Astrocyte (in vitro differentiated cells and primary cell): Measurements from ENCODE around the gene TMEM132A. TPM values are rescaled to one million over a fixed set of nuclear protein-coding genes. Genes with fewer than 3 reads are reported as not detected.

Experiments used
- DNase-seq: peaks from one replicate; pipeline ENCODE4 v3.0.0-alpha.2; 2010; ENCODE audit warnings: low read depth
- FAIRE-seq: peaks from 2 replicates; lab custom pipeline; 2011; peaks lifted over from hg19 to GRCh38; lab: Jason Lieb, UNC
- H2AFZ ChIP-seq: 2 replicates; pipeline ENCODE4 v1.6.0; 2012; ENCODE audit warnings: low read depth, low read length, inconsistent platforms
- H3K27ac ChIP-seq: 2 replicates; pipeline ENCODE4 v1.5.1; 2011; ENCODE audit warnings: low read depth, low read length, inconsistent platforms
- H3K27me3 ChIP-seq: 2 replicates; pipeline ENCODE4 v1.6.0; 2011; ENCODE audit warnings: low read length, inconsistent platforms; ENCODE audit not compliant: insufficient read depth
- H3K36me3 ChIP-seq: 2 replicates; pipeline ENCODE4 v1.5.1; 2011; ENCODE audit warnings: low read length, inconsistent platforms; ENCODE audit not compliant: insufficient read depth
- H3K4me1 ChIP-seq: 2 replicates; pipeline ENCODE4 v1.5.1; 2011; ENCODE audit warnings: low read length, inconsistent platforms; ENCODE audit not compliant: insufficient read depth
- H3K4me2 ChIP-seq: 2 replicates; pipeline ENCODE4 v1.6.0; 2012; ENCODE audit warnings: low read length, inconsistent platforms
- H3K4me3 ChIP-seq: 2 replicates; pipeline ENCODE4 v1.5.1; 2011; ENCODE audit warnings: low read depth, mild to moderate bottlenecking, low read length, inconsistent platforms; ENCODE audit not compliant: insufficient read depth
- H3K79me2 ChIP-seq: 2 replicates; pipeline ENCODE4 v1.6.0; 2012; ENCODE audit warnings: mild to moderate bottlenecking, low read length, inconsistent platforms; ENCODE audit not compliant: insufficient read depth
- H3K9ac ChIP-seq: 2 replicates; pipeline ENCODE4 v1.6.0; 2012; ENCODE audit warnings: mild to moderate bottlenecking, low read length, inconsistent platforms
- H3K9me3 ChIP-seq: 2 replicates; pipeline ENCODE4 v1.5.1; 2012; ENCODE audit warnings: low read depth, mild to moderate bottlenecking, low read length, inconsistent platforms; ENCODE audit not compliant: insufficient read depth
- H4K20me1 ChIP-seq: 2 replicates; pipeline ENCODE4 v1.6.0; 2012; ENCODE audit warnings: low read length, inconsistent platforms; ENCODE audit not compliant: insufficient read depth
- H3K27ac Mint-ChIP-seq: one replicate; pipeline ENCODE4 v1.8.0; 2021; ENCODE audit warnings: mild to moderate bottlenecking, mixed read lengths; ENCODE audit not compliant: unreplicated experiment
- H3K27me3 Mint-ChIP-seq: one replicate; pipeline ENCODE4 v1.8.0; 2021; ENCODE audit warnings: low read depth, mixed read lengths; ENCODE audit not compliant: unreplicated experiment
- H3K36me3 Mint-ChIP-seq: one replicate; pipeline ENCODE4 v1.8.0; 2021; ENCODE audit warnings: low read depth, mixed read lengths; ENCODE audit not compliant: unreplicated experiment
- H3K4me1 Mint-ChIP-seq: one replicate; pipeline ENCODE4 v1.8.0; 2021; ENCODE audit warnings: low read depth, mixed read lengths; ENCODE audit not compliant: unreplicated experiment
- H3K4me3 Mint-ChIP-seq: one replicate; pipeline ENCODE4 v1.8.0; 2021; ENCODE audit warnings: mild to moderate bottlenecking, moderate library complexity, mixed read lengths; ENCODE audit not compliant: unreplicated experiment
- H3K9me3 Mint-ChIP-seq: one replicate; pipeline ENCODE4 v1.8.0; 2021; ENCODE audit warnings: mild to moderate bottlenecking, mixed read lengths; ENCODE audit not compliant: unreplicated experiment
- CTCF ChIP-seq: IDR thresholded peaks from 2 replicates; pipeline ENCODE4 v1.5.1; 2011; ENCODE audit warnings: low read depth, mild to moderate bottlenecking, inconsistent platforms, low read length, moderate library complexity; ENCODE audit not compliant: insufficient read depth
- EZH2 ChIP-seq: IDR thresholded peaks from 2 replicates; pipeline ENCODE4 v1.6.1; 2012; ENCODE audit warnings: mild to moderate bottlenecking, low read length, inconsistent platforms; ENCODE audit not compliant: insufficient read depth
- total RNA-seq: library from RNA; stranded (reverse); gene quantifications from 2 replicates; pipeline ENCODE4 v1.2.1, GENCODE V29; 2021

The TMEM132A gene
- total RNA-seq, 1 donor from 2014 or later = 117 TPM

DNA sequence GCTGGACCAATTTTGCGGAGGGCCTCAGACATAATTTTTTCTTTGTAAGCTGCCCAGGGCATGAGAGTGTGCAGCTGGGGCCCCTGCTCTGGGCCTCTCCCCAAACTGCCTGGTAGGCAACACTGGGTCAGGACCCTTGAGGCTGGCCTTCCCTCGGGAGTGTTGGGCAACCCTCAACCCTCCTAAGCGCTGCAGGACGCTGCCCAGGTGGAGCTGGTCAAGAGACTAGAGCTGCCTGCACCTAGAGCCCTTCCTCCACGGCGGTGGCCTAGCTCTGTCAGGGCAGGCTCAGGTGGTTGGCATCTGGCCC, 505 bp upstream of the TMEM132A start:
- peak overlapping the region; percentile 75 for H3K4me3 Mint-ChIP-seq
- H3K36me3 ChIP-seq = peaks cover 15% of the 10 kb centered on the region
- no peak overlapping the region for H3K27ac Mint-ChIP-seq
- H3K27me3 Mint-ChIP-seq = no peaks in the 10 kb centered on the region
- H3K4me2 ChIP-seq = peak overlapping the region; percentile 95
- TF ChIP-seq EZH2 = no peak
- no peak for TF ChIP-seq CTCF
- peaks cover 29% of the 10 kb centered on the region for H3K4me1 ChIP-seq
- peak overlapping the region; percentile 67 for H3K4me3 ChIP-seq
- FAIRE-seq (no peak), DNase-seq (no peak)
- H2AFZ ChIP-seq = peak overlapping the region; percentile 57
- H3K36me3 Mint-ChIP-seq = peaks cover 24% of the 10 kb centered on the region
- H3K27ac ChIP-seq = no peak overlapping the region
- peaks cover 38% of the 10 kb centered on the region for H4K20me1 ChIP-seq
- no peaks in the 10 kb centered on the region for H3K27me3 ChIP-seq
- peaks cover 1% of the 10 kb centered on the region for H3K9me3 Mint-ChIP-seq
- H3K79me2 ChIP-seq = peaks cover 18% of the 10 kb centered on the region
- peak overlapping the region; percentile 83 for H3K9ac ChIP-seq
- no peaks in the 10 kb centered on the region for H3K9me3 ChIP-seq
- H3K4me1 Mint-ChIP-seq = peaks cover 18% of the 10 kb centered on the region

DNA sequence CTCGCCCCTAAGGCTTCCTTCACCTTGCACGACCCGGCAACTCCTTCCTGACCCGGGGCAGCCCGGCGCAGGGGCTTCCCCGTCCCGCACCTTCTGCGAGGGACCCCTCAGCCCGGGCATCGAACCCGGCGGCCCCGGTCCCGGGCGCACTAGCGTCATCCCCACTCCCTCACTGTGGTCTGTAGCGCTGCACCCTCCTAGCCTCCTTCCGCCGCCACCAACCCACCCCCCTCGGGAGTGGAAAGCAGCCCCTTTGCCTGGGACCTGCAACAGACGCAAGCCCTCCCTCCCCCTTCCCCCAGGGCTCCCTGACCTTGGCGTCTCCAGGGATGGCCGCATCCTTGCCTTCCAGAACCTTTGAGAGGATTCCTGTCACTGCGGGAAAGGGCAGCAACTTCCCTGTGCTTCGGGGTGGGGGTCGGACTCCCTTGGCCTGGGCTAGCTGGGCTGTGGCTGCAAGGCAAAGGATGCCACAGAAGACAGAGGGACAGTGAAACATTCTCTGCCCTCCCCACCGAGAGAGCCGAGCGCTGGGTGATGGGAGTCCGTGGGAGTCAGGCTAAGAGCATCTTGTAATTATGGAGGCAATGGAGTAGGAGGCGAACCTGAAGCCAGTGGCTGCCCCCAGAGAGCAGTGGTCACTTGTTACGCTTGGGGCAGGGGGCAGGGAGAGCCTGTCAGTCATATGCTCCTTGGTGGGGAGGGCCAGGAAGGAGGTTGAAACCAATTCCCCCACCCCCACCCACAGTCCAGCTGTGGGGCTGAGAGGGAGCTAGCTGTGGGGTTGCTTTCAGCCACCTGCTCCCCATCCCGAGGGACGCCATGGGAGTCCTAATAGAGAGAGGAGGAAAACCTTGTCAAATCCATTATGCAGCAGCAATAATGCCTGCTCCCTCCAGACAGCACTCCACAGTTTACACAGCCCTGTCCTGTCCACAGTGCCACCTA, 920 bp downstream of the TMEM132A start:
- H3K9me3 ChIP-seq = no peaks in the 10 kb centered on the region
- FAIRE-seq (no peak), DNase-seq (no peak)
- H3K4me2 ChIP-seq = peak overlapping the region; percentile 95
- peaks cover 27% of the 10 kb centered on the region for H3K36me3 Mint-ChIP-seq
- H3K36me3 ChIP-seq = peaks cover 12% of the 10 kb centered on the region
- peak overlapping the region; percentile 57 for H2AFZ ChIP-seq
- H3K27ac Mint-ChIP-seq = peak overlapping the region; percentile 58
- H3K27me3 ChIP-seq = no peaks in the 10 kb centered on the region
- H3K9me3 Mint-ChIP-seq = peaks cover 1% of the 10 kb centered on the region
- peaks cover 19% of the 10 kb centered on the region for H3K4me1 ChIP-seq
- peaks cover 27% of the 10 kb centered on the region for H4K20me1 ChIP-seq
- no peak overlapping the region for H3K27ac ChIP-seq
- peaks cover 8% of the 10 kb centered on the region for H3K79me2 ChIP-seq
- H3K4me3 Mint-ChIP-seq = peak overlapping the region; percentile 86
- peak overlapping the region; percentile 83 for H3K9ac ChIP-seq
- peak overlapping the region; percentile 67 for H3K4me3 ChIP-seq
- H3K4me1 Mint-ChIP-seq = peaks cover 8% of the 10 kb centered on the region
- TF ChIP-seq EZH2 (no peak), CTCF (no peak)
- H3K27me3 Mint-ChIP-seq = no peaks in the 10 kb centered on the region

GRCh38 chr11:60925868-60926267, 1.6 kb downstream of the TMEM132A start:
- Histone ChIP-seq H3K9me3 (no peaks in the 10 kb centered on the region), H3K36me3 (peaks cover 7% of the 10 kb centered on the region), H3K4me2 (peak overlapping the region; percentile 95), H3K27me3 (no peaks in the 10 kb centered on the region), H3K4me3 (no peak overlapping the region), H2AFZ (no peak overlapping the region), H3K79me2 (peaks cover 4% of the 10 kb centered on the region), H4K20me1 (peaks cover 24% of the 10 kb centered on the region), H3K4me1 (peaks cover 19% of the 10 kb centered on the region), H3K27ac (no peak overlapping the region), H3K9ac (no peak overlapping the region)
- Mint-ChIP-seq H3K36me3 (peaks cover 28% of the 10 kb centered on the region), H3K4me1 (peaks cover 8% of the 10 kb centered on the region), H3K4me3 (peak overlapping the region; percentile 86), H3K27ac (peak overlapping the region; percentile 36), H3K27me3 (no peaks in the 10 kb centered on the region), H3K9me3 (peaks cover 1% of the 10 kb centered on the region)
- FAIRE-seq (no peak), DNase-seq (peak; percentile 30)
- no peak for TF ChIP-seq EZH2
- TF ChIP-seq CTCF = no peak
